GM12878 (cell line): ENCODE results near the gene PIGZ. TPM values are rescaled to one million over a fixed set of nuclear protein-coding genes. Genes with fewer than 3 reads are reported as not detected.

Experiments
- ATAC-seq: fragments of 200-7000 bp; cut with Tn5 transposase; 3 replicates; pipeline ENCODE4 v1.9.1; 2020; ENCODE audit warnings: mild to moderate bottlenecking, moderate library complexity
- BruUV-seq: library from RNA; stranded (reverse); fragments of 400-500 nt; replicated peaks from 2 replicates; lab custom pipeline; 2021; lab: Mats Ljungman, UMichigan
- CTCF ChIA-PET: fragments of 300-600 bp; sonication (Branson Sonifier 250); formaldehyde crosslinking; extraction: SDS; loops from one replicate; lab custom pipeline; 2021; ENCODE audit warnings: inconsistent platforms; lab: Yijun Ruan, JAX
- POLR2A ChIA-PET: fragments of 350-600 bp; formaldehyde crosslinking; extraction: SDS; loops from one replicate; lab custom pipeline; 2021; ENCODE audit warnings: inconsistent platforms; lab: Charles Lee
- RAD21 ChIA-PET: fragments of 300-600 bp; sonication (Branson Sonifier 250); formaldehyde crosslinking; loops from one replicate; lab custom pipeline; 2023; ENCODE audit warnings: antibody characterized with exemption; ENCODE audit not compliant: unreplicated experiment; lab: Charles Lee
- SMC1A ChIA-PET: fragments of 300-600 bp; sonication (Branson Sonifier 250); formaldehyde crosslinking; loops from one replicate; lab custom pipeline; 2023; ENCODE audit not compliant: unreplicated experiment, uncharacterized antibody; lab: Charles Lee
- DNase-seq: peaks from one replicate; pipeline ENCODE4 v3.0.0-alpha.2; 2011; ENCODE audit warnings: low read depth, low spot score
- FAIRE-seq: peaks from 3 replicates; lab custom pipeline; 2011; peaks lifted over from hg19 to GRCh38; lab: Jason Lieb, UNC
- H2AFZ ChIP-seq: 2 replicates; pipeline ENCODE4 v1.6.0; 2011; ENCODE audit warnings: low read depth, low read length, control low read depth; ENCODE audit not compliant: control insufficient read depth
- H3K27ac ChIP-seq: 2 replicates; pipeline ENCODE4 v1.5.1; 2011; ENCODE audit warnings: control low read depth; ENCODE audit not compliant: control insufficient read depth, insufficient read depth
- H3K27me3 ChIP-seq, 2 experiments: replicated peaks in 1 of 2; 2 replicates each; pipeline versions ENCODE4 v1.6.0 to v1.6.1; 2011; ENCODE audit warnings: low read length in 1 of 2; ENCODE audit not compliant: control insufficient read depth in 2 of 2, insufficient read depth in 2 of 2
- H3K36me3 ChIP-seq, 2 experiments: 2 replicates each; pipeline ENCODE4 v1.5.1; 2011; ENCODE audit warnings: low read length in 1 of 2; ENCODE audit not compliant: control insufficient read depth in 2 of 2, insufficient read depth in 2 of 2
- H3K4me1 ChIP-seq: 2 replicates; pipeline ENCODE4 v1.6.1; 2011; ENCODE audit warnings: mild to moderate bottlenecking, low read length, moderate library complexity, mixed read lengths; ENCODE audit not compliant: control insufficient read depth, insufficient read depth
- H3K4me2 ChIP-seq: 2 replicates; pipeline ENCODE4 v1.6.0; 2011; ENCODE audit warnings: control low read depth; ENCODE audit not compliant: control insufficient read depth, insufficient read depth
- H3K4me3 ChIP-seq: fragments of 200-600 bp; sonication (generic); 2 replicates; pipeline ENCODE4 v1.5.1; 2016
- H3K79me2 ChIP-seq: 2 replicates; pipeline ENCODE4 v1.6.0; 2011; ENCODE audit warnings: low read length; ENCODE audit not compliant: control insufficient read depth, insufficient read depth
- H3K9ac ChIP-seq: 2 replicates; pipeline ENCODE4 v1.8.0; 2011; ENCODE audit warnings: low read length, control low read depth, mixed read lengths; ENCODE audit not compliant: control insufficient read depth, insufficient read depth
- H3K9me3 ChIP-seq: replicated peaks from 3 replicates; pipeline ENCODE4 v1.5.1; 2011; ENCODE audit warnings: mild to moderate bottlenecking, low read length; ENCODE audit not compliant: control insufficient read depth, insufficient read depth
- H4K20me1 ChIP-seq: 2 replicates; pipeline ENCODE4 v1.6.0; 2011; ENCODE audit not compliant: control insufficient read depth, insufficient read depth
- EGR1 ChIP-seq, 2 experiments: IDR thresholded peaks; 1 replicate in 1 of 2; 2 replicates in 1 of 2; pipeline ENCODE4 v1.6.1; 2011 to 2012; ENCODE audit warnings: low read depth in 2 of 2, low read length in 2 of 2, borderline replicate concordance in 1 of 2, mild to moderate bottlenecking in 1 of 2, moderate library complexity in 1 of 2
- FOXM1 ChIP-seq: IDR thresholded peaks from 2 replicates; pipeline ENCODE4 v1.6.1; 2012; ENCODE audit warnings: low read depth, mild to moderate bottlenecking, inconsistent platforms, low read length, moderate library complexity
- GATAD2B ChIP-seq: fragments of 450-650 bp; conservative IDR thresholded peaks from 2 replicates; pipeline ENCODE4 v1.6.1; 2017; ENCODE audit warnings: low read depth, mild to moderate bottlenecking, moderate library complexity
- HCFC1 ChIP-seq: fragments of 150-350 bp; IDR thresholded peaks from 2 replicates; pipeline ENCODE4 v1.6.1; 2014; ENCODE audit warnings: low read length
- KLF5 ChIP-seq: fragments of 450-650 bp; IDR thresholded peaks from 2 replicates; pipeline ENCODE4 v1.6.1; 2014; ENCODE audit warnings: mild to moderate bottlenecking; ENCODE audit not compliant: partially characterized antibody
- MYB ChIP-seq: fragments of 150-350 bp; IDR thresholded peaks from 2 replicates; pipeline ENCODE4 v1.6.1; 2014; ENCODE audit warnings: mild to moderate bottlenecking, low read depth, low read length, borderline replicate concordance
- NR2C1 ChIP-seq: fragments of 450-650 bp; IDR thresholded peaks from 2 replicates; pipeline ENCODE4 v1.6.1; 2017; ENCODE audit warnings: antibody characterized with exemption, mild to moderate bottlenecking, moderate library complexity
- RELB ChIP-seq: fragments of 450-650 bp; IDR thresholded peaks from 2 replicates; pipeline ENCODE4 v1.6.1; 2017; ENCODE audit warnings: low read depth, mild to moderate bottlenecking, moderate library complexity
- SIN3A ChIP-seq: IDR thresholded peaks from 2 replicates; pipeline ENCODE4 v1.6.1; 2012; ENCODE audit warnings: low read depth, low read length, improper control_type of control experiment
- SIX5 ChIP-seq: IDR thresholded peaks from 2 replicates; pipeline ENCODE4 v1.6.1; 2011; ENCODE audit warnings: mild to moderate bottlenecking, low read depth, low read length, moderate library complexity; ENCODE audit not compliant: severe bottlenecking
- STAT1 ChIP-seq: fragments of 450-650 bp; conservative IDR thresholded peaks from 2 replicates; pipeline ENCODE4 v1.6.1; 2014; ENCODE audit warnings: antibody characterized with exemption, mild to moderate bottlenecking
- SUPT20H ChIP-seq: IDR thresholded peaks from 2 replicates; pipeline ENCODE4 v1.6.1; 2011; ENCODE audit warnings: low read depth, mild to moderate bottlenecking, low read length, moderate library complexity, borderline replicate concordance; ENCODE audit not compliant: control insufficient read depth
- TCF7 ChIP-seq: IDR thresholded peaks from 2 replicates; pipeline ENCODE4 v1.6.1; 2014; ENCODE audit warnings: antibody characterized with exemption, borderline replicate concordance
- ZBTB11 ChIP-seq: fragments of 450-650 bp; formaldehyde crosslinking; IDR thresholded peaks from 2 replicates; pipeline ENCODE4 v1.5.0; 2022; ENCODE audit warnings: mild to moderate bottlenecking, missing genetic modification characterization
- ZNF24 ChIP-seq: fragments of 450-650 bp; IDR thresholded peaks from 2 replicates; pipeline ENCODE4 v1.6.1; 2017; ENCODE audit warnings: antibody characterized with exemption, mild to moderate bottlenecking
- ZSCAN29 ChIP-seq: fragments of 450-650 bp; IDR thresholded peaks from 2 replicates; pipeline ENCODE4 v1.6.1; 2017; ENCODE audit warnings: mild to moderate bottlenecking, moderate library complexity
- WGBS: methylation state at CpG from one replicate; pipeline ENCODE4 v1.1.6; 2016; ENCODE audit warnings: low lambda C conversion rate; ENCODE audit not compliant: insufficient replicate concordance, insufficient coverage; ENCODE audit errors: missing lambda C conversion rate; 5-methylcytosine and 5-hydroxymethylcytosine counted together
- in situ Hi-C: fragments of 300-500 bp; cut with MboI; formaldehyde crosslinking; loops from 9 replicates; pipeline ENCODE4 v1.14.3; 2018; ENCODE audit warnings: mixed read lengths
- intact Hi-C: fragments of 100-400 bp; cut with micrococcal nuclease; formaldehyde crosslinking; loops from one replicate; pipeline ENCODE4 v1.14.2; 2022; ENCODE audit not compliant: unreplicated experiment
- polyA plus RNA-seq, 11 experiments: library from polyadenylated mRNA; depleted of rRNA in 4 of 11; unstranded in 6 of 11; stranded (reverse) in 5 of 11; fragments of >200 nt; fragmentation: Nextera tagmentation in 4 of 11; fragmentation: Illumina TruSeq in 1 of 11; extraction: Ambion mirVana in 4 of 11; extraction: Trizol in 1 of 11; gene quantifications; 1 replicate in 1 of 11; 2 replicates in 10 of 11; pipeline versions ENCODE4 v1.2.1 to v1.2.3, GENCODE V29; 2011 to 2016; ENCODE audit warnings: inconsistent platforms in 2 of 11, missing spikeins in 2 of 11, low read depth in 1 of 11
- total RNA-seq, 4 experiments: library from RNA; depleted of rRNA in 3 of 4; stranded (reverse); fragments of >200 nt in 3 of 4; fragmentation: Illumina TruSeq in 1 of 4; extraction: Trizol in 1 of 4; gene quantifications; 2 replicates each; pipeline versions ENCODE4 v1.2.1 to v1.2.3, GENCODE V29; 2013 to 2021

PIGZ gene
- total and polyA plus RNA-seq, 10 of the 15 experiments (the other 5 are each of a cell fraction or from before 2014, with no cell fraction given): 0.06 to 1.2 (median 0.64) TPM

- TF ChIP-seq SIX5 (no peak), SIN3A (no peak)
Measured at GRCh38 chr3:196990601-196991007, 22.0 kb upstream of the PIGZ start (continued).

GRCh38 chr3:196989721-196990262, 21.2 kb upstream of the PIGZ start:
- intact Hi-C loops (no loop called here), in situ Hi-C loops (loop anchor here (25.0 kb wide), 1 partner anchor 523 kb away; no protein-coding TSS in a partner anchor)
- TF ChIP-seq STAT1 (no peak), NR2C1 (no peak), ZSCAN29 (no peak), MYB (no peak), EGR1 (IDR thresholded peaks at IDR 0.05; ENCODE audit: borderline replicate concordance in 1 of 2, low read depth in 2 of 2, low read length in 2 of 2) (no peak), ZNF24 (no peak), TCF7 (no peak), ZBTB11 (CRISPR knock-in tag) (no peak), FOXM1 (no peak), SUPT20H (no peak), RELB (no peak), KLF5 (no peak), GATAD2B (no peak), HCFC1 (no peak)
- H3K27ac ChIP-seq: no peak overlapping the region
- DNase-seq: no peak
- no peaks in the 10 kb centered on the region for H4K20me1 ChIP-seq
- H2AFZ ChIP-seq: no peak overlapping the region
- H3K4me1 ChIP-seq: no peaks in the 10 kb centered on the region
- no TSS peak for BruUV-seq
- no peak overlapping the region for H3K4me2 ChIP-seq
- CTCF ChIA-PET: interaction anchor here (0.7 to 1.5 kb wide), 3 partner anchors 9 to 194 kb away, joined by 3 to 5 read pairs (median 3); no protein-coding TSS in a partner anchor
- H3K9ac ChIP-seq: no peak overlapping the region
- H3K4me3 ChIP-seq: no peak overlapping the region
- 58% methylated on average over 19 of the region's 19 CpGs for WGBS
- ATAC-seq: no peak
- RAD21 ChIA-PET: no interaction called here
- POLR2A ChIA-PET: no interaction called here
- no peaks in the 10 kb centered on the region for H3K27me3 ChIP-seq
- SMC1A ChIA-PET: interaction anchor here (1.1 to 1.5 kb wide), 4 partner anchors 39 to 200 kb away, joined by 3 to 4 read pairs (median 3); no protein-coding TSS in a partner anchor
- H3K79me2 ChIP-seq: no peaks in the 10 kb centered on the region
- no peaks in the 10 kb centered on the region for H3K36me3 ChIP-seq
- no peak for FAIRE-seq
- H3K9me3 ChIP-seq: no peaks in the 10 kb centered on the region
